IPS DF 6.9 (cell line): ENCODE results near the gene ADCY2.

ENCODE experiments used
- DNase-seq: peaks from one replicate; pipeline ENCODE4 v3.0.0-alpha.2; 2013; ENCODE audit warnings: low read depth, low spot score
- H3K27ac ChIP-seq: one replicate; pipeline ENCODE4 v1.5.1; 2013; ENCODE audit warnings: low read length, control low read depth
- H3K27me3 ChIP-seq: 2 replicates; pipeline ENCODE4 v1.6.1; 2013; ENCODE audit warnings: mild to moderate bottlenecking, low read length; ENCODE audit not compliant: control insufficient read depth, insufficient read depth
- H3K36me3 ChIP-seq: 2 replicates; pipeline ENCODE4 v1.6.1; 2013; ENCODE audit warnings: low read length; ENCODE audit not compliant: control insufficient read depth, insufficient read depth
- H3K4me1 ChIP-seq: 2 replicates; pipeline ENCODE4 v1.6.1; 2013; ENCODE audit warnings: low read length; ENCODE audit not compliant: control insufficient read depth, insufficient read depth
- H3K4me3 ChIP-seq: 2 replicates; pipeline ENCODE4 v1.5.1; 2013; ENCODE audit warnings: mild to moderate bottlenecking, low read length
- H3K9me3 ChIP-seq: 2 replicates; pipeline ENCODE4 v1.6.1; 2013; ENCODE audit warnings: low read length, inconsistent platforms; ENCODE audit not compliant: control insufficient read depth, insufficient read depth
- WGBS: extraction: QIAGEN DNeasy Blood & Tissue Kit; methylation state at CpG from one replicate; pipeline ENCODE4 v1.1.7; 2013; ENCODE audit warnings: mixed read lengths, missing lambda C conversion rate; ENCODE audit not compliant: insufficient read length, insufficient coverage; 5-methylcytosine and 5-hydroxymethylcytosine counted together

ADCY2 gene

DNA sequence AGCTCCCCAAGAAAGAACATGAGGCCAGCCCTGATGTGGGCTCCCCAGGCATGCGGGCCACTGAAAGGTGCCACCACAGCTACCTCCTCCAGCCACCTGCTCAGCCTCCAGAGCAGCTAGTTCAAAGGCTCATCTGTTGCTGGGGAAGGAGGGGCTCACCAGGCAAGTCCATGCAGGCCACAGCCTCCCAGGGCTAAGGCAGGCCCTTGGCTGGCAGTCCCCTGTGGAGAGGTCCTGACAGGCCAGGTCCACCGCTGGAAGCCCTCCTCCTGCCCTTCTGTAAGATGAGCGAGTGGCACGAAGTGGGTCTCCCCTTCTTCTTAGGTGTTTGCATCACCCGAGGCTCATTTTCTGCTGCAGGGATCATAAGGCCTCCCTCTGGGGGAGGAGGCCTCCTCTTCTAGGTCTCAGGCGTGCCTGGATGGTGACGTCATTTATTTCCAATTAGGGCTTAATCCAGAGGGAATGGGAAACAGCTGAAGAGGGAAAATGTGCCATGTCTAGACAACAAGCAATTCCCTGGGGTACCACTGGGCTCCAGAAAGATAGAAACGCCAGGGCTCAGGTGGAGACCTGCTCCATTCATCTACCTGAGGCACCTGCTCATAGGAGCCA lies 363.4 kb downstream of the ADCY2 start:
- no CpG with 5 or more reads among the region's 8 CpGs for WGBS
- no peaks in the 10 kb centered on the region for H3K27me3 ChIP-seq
- H3K27ac ChIP-seq, result no peak overlapping the region
- no peak overlapping the region for H3K4me3 ChIP-seq
- H3K4me1 ChIP-seq, result no peaks in the 10 kb centered on the region
- no peaks in the 10 kb centered on the region for H3K9me3 ChIP-seq
- no peak for DNase-seq
- peaks cover 10% of the 10 kb centered on the region for H3K36me3 ChIP-seq

DNA sequence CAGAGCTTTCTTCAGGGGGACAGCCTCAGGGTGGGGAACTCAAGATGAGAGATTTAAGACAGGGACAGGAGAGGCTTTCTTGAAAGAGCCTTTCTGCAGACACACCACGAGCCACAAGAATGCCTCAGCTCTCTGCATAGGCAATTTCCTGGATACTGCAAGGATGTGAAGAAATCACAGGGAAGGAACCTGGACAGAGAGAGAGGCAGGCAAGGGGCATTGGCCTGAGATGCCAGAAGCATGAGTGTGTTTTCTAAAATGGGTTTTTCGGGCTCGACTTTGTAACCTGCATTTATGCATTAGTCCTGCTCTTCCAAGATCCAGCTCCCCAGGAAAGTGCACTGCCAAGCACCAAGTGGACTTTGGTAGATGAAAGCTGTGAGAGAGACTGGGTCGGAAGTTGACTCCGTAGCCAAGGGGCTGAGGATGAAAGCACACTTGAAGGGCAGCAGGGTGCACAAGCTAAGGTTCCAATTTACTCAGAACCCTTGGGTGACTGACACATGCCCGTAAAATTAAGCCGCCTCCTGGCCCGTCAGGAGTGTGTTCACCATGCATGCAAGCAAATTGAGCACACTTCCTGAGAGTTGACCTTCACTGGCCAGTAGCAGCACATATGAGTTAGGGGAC lies 364.1 kb downstream of the ADCY2 start:
- DNase-seq, result no peak
- Histone ChIP-seq H3K27me3 (no peaks in the 10 kb centered on the region), H3K27ac (no peak overlapping the region), H3K4me1 (no peaks in the 10 kb centered on the region), H3K9me3 (no peaks in the 10 kb centered on the region), H3K36me3 (peaks cover 10% of the 10 kb centered on the region), H3K4me3 (no peak overlapping the region)
- no CpG with 5 or more reads among the region's 8 CpGs for WGBS

DNA sequence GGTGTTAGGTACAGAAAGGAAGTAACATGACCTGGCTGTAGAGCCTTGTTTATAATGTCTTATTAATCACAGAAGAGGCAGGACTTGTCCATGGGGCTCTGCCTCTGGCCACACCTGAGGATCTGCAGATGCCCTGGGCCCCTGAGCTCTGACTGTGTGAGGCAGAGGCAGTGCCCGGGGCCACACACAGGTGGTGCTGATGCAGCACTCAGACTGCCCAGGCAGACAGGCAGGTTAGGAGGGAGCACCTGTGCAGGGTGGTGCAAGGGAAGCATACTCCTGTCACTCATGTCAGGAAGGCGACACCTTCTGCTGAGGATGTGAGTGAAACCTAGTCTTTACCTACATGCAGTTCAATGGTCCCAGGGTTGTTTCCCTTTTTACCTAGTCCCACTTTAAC lies 366.3 kb downstream of the ADCY2 start:
- no peak overlapping the region for H3K4me3 ChIP-seq
- no peak for DNase-seq
- no peaks in the 10 kb centered on the region for H3K27me3 ChIP-seq
- no CpG with 5 or more reads among the region's 2 CpGs for WGBS
- H3K27ac ChIP-seq, result no peak overlapping the region
- no peaks in the 10 kb centered on the region for H3K9me3 ChIP-seq
- no peaks in the 10 kb centered on the region for H3K4me1 ChIP-seq
- H3K36me3 ChIP-seq, result peaks cover 7% of the 10 kb centered on the region

- Histone ChIP-seq H3K27me3 (no peaks in the 10 kb centered on the region), H3K36me3 (peaks cover 3% of the 10 kb centered on the region), H3K4me3 (no peak overlapping the region), H3K9me3 (no peaks in the 10 kb centered on the region), H3K27ac (no peak overlapping the region), H3K4me1 (no peaks in the 10 kb centered on the region)
- WGBS, result no CpG with 5 or more reads among the region's 9 CpGs
- no peak for DNase-seq
Observed at GRCh38 chr5:7763621-7764072, 367.7 kb downstream of the ADCY2 start.

DNA sequence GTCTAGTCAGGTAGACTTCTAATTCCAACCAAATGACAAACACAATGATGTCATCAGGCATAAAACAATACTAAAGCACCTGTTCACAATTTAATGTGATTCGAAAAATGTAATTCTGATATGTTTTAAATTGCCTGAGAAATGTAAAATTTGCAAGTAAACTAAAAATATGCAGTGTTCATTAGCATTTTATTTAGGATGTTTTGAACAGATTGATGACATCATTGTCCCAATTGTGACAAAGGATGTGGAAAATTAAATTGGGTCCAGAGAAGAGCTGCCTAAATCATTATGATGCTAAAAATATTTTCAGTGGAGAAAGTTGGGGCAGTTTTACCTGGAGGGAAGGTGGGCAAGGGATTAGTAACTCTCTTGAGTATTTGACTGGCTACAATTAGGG lies 368.5 kb downstream of the ADCY2 start:
- no CpG with 5 or more reads among the region's 1 CpG for WGBS
- DNase-seq, result no peak

DNA sequence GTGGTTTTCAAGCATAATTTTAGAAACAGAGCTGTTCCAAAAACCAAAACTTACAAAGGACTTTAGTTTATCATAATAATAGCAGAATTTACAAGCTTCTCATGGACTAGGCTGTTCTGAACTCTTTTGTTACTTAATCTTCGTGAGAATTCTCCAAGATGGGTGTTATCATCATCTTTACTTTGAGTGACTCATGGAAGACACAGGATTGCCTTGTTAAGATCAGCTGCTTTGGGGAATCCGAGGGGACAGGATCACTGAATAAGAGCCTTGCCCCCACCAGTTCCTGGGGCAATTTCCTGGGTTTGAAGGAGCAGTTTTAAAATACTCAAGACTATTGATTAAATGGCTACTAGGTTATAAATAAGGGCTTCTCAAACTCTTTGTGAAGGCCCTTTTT lies 374.5 kb downstream of the ADCY2 start:
- H3K4me1 ChIP-seq, result no peaks in the 10 kb centered on the region
- DNase-seq, result no peak
- no peaks in the 10 kb centered on the region for H3K9me3 ChIP-seq
- no peaks in the 10 kb centered on the region for H3K27me3 ChIP-seq
- H3K36me3 ChIP-seq, result peaks cover 3% of the 10 kb centered on the region; the same call in 1 of the 2 replicates
- H3K4me3 ChIP-seq, result no peak overlapping the region
- no CpG with 5 or more reads among the region's 2 CpGs for WGBS
- no peak overlapping the region for H3K27ac ChIP-seq

More for the DNA sequence above, 368.5 kb downstream of the ADCY2 start:
- H3K4me3 ChIP-seq, result no peak overlapping the region
- H3K36me3 ChIP-seq, result no peaks in the 10 kb centered on the region; the same call in 1 of the 2 replicates
- H3K27me3 ChIP-seq, result no peaks in the 10 kb centered on the region
- H3K4me1 ChIP-seq, result no peaks in the 10 kb centered on the region
- H3K27ac ChIP-seq, result no peak overlapping the region
- no peaks in the 10 kb centered on the region for H3K9me3 ChIP-seq

- H3K9me3 ChIP-seq, result no peaks in the 10 kb centered on the region
- WGBS, result no CpG with 5 or more reads among the region's 6 CpGs
- H3K36me3 ChIP-seq, result peaks cover 3% of the 10 kb centered on the region; the same call in 1 of the 2 replicates
- no peak for DNase-seq
- H3K27ac ChIP-seq, result no peak overlapping the region
- H3K4me1 ChIP-seq, result no peaks in the 10 kb centered on the region
- no peak overlapping the region for H3K4me3 ChIP-seq
- no peaks in the 10 kb centered on the region for H3K27me3 ChIP-seq
Observed at GRCh38 chr5:7772141-7772540, 376.2 kb downstream of the ADCY2 start.

GRCh38 chr5:7773178-7773577 lies 377.2 kb downstream of the ADCY2 start:
- no peak for DNase-seq
- no peak overlapping the region for H3K4me3 ChIP-seq
- no peaks in the 10 kb centered on the region for H3K9me3 ChIP-seq
- no peaks in the 10 kb centered on the region for H3K4me1 ChIP-seq
- no peaks in the 10 kb centered on the region for H3K27me3 ChIP-seq
- H3K36me3 ChIP-seq, result peaks cover 3% of the 10 kb centered on the region; the same call in 1 of the 2 replicates
- H3K27ac ChIP-seq, result no peak overlapping the region
- WGBS, result no CpG with 5 or more reads among the region's 6 CpGs

DNA sequence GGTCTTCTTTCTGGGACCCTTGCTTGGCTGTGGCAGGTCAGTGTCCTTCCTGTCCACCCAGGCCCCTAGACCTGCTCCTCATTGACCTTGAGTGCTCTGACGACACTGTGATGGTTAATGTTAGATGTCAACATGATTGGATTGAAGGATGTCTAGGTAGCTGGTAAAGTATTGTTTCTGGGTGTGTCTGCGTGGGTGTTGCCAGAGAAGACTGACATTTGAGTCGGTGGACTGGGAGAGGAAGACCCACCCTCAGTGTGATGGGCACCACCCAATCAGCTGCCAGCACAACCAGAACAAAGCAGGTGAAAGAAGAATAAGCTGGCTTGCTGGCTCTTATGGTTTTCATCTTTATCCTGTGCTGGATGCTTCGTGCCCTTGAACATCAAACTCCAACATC lies 380.5 kb downstream of the ADCY2 start:
- H3K27ac ChIP-seq, result no peak overlapping the region
- H3K36me3 ChIP-seq, result peaks cover 3% of the 10 kb centered on the region; the same call in 1 of the 2 replicates
- no CpG with 5 or more reads among the region's 4 CpGs for WGBS
- no peak for DNase-seq
- peaks cover 2% of the 10 kb centered on the region; the same call in 1 of the 2 replicates for H3K4me1 ChIP-seq
- no peaks in the 10 kb centered on the region for H3K9me3 ChIP-seq
- H3K27me3 ChIP-seq, result no peaks in the 10 kb centered on the region
- H3K4me3 ChIP-seq, result no peak overlapping the region

GRCh38 chr5:7779019-7780005 lies 383.4 kb downstream of the ADCY2 start:
- H3K36me3 ChIP-seq, result no peaks in the 10 kb centered on the region; the same call in 1 of the 2 replicates
- H3K4me3 ChIP-seq, result no peak overlapping the region
- no CpG with 5 or more reads among the region's 10 CpGs for WGBS
- peaks cover 2% of the 10 kb centered on the region; the same call in 1 of the 2 replicates for H3K4me1 ChIP-seq
- H3K9me3 ChIP-seq, result no peaks in the 10 kb centered on the region
- no peaks in the 10 kb centered on the region for H3K27me3 ChIP-seq
- H3K27ac ChIP-seq, result no peak overlapping the region
- DNase-seq, result no peak
